ENCODE measurements around the gene ACAP3.

ACAP3 gene

DNA sequence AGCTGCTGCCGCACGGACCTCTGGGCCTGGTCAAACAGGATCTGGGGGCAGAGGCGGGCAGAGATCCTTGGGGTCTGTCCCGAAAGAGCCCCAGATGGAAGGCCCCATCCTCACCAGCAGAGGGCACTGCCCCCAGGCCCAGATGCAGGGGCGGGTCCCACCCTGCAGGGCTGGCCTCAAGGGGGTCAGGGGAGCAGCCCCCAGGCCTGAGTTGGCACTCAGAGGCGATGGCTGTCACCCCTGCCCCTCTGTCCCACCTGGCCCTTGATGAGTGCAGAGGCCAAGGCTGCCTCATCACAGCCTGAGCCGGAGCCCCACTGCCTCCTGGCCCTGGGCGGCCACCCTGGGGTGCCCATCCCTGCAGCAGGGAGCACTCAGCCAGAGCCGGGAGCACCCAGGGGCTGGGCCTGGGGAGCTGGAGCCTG is 5.7 kb downstream of the ACAP3 start:
- no peak for DNase-seq (ENCODE audit: low read depth in 2 of 2, low spot score in 1 of 2)

DNA sequence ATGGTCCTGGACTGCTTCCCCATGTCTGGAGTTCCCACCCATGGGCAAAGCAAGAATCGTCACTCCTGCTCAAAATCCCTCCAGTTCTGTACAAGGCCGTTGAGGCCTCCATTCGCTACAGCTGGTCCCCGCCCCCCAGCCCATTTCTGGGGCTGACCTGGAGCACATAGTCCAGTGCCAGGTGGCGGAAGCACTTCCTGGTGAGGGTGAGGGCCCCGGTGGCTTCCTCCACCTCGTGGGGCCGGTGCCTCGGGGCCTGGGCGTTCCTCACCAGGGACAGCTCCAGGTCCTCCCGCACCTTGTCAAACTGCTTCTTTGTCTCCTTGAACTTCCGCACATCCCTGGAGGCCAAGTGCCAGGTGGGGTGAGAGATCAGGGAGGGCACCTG is 7.4 kb downstream of the ACAP3 start:
- no peak for DNase-seq (ENCODE audit: low read depth in 2 of 2, low spot score in 1 of 2)

- DNase-seq (ENCODE audit: low read depth in 2 of 2, low spot score in 1 of 2) = no peak
These were observed 7.9 kb downstream of the ACAP3 start for GRCh38 chr1:1299686-1300351.

DNA sequence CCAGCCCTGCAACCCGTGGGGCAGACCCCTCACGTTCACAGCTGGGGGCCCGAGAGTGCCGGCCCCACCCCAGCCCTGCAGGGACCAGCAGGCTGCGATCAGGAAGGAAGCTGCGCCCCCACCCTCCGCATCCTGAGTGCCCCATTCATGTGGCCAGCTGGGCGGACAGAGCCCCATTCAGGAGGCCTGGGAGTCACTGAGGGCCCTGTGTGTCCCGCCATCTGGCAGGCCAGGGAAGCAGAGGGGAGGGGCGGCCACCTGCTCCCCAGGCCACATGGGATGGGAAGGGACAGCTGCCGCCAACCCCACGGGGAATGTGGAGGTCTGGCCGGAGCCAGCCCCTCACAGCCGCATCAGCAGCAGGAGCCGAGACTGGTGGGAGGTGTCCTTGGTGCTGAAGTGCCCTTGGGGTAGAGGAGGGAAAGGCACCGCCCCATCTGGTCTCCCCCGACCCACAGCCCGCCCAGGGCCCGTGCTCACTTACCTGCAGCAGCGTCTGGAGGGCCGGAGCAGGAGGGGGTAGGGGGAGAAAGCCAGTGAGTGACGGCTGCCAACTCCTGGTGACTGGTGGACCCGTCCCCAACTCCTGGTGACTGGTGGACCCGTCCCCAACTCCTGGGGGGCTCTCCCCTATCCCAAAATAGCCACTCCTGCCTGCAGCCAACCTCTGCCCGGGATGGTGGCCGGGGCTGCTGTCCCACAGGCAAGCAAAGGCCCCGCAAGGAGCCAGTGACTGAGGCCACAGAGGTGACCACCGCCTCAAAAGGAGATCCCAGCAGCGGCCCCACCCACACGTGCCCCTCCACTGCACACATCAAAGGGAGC is 8.7 kb downstream of the ACAP3 start:
- no peak for DNase-seq (ENCODE audit: low read depth in 2 of 2, low spot score in 1 of 2)

- no peak for DNase-seq (ENCODE audit: low read depth in 2 of 2, low spot score in 1 of 2)
These were observed 9.8 kb downstream of the ACAP3 start for GRCh38 chr1:1297802-1298424.

DNA sequence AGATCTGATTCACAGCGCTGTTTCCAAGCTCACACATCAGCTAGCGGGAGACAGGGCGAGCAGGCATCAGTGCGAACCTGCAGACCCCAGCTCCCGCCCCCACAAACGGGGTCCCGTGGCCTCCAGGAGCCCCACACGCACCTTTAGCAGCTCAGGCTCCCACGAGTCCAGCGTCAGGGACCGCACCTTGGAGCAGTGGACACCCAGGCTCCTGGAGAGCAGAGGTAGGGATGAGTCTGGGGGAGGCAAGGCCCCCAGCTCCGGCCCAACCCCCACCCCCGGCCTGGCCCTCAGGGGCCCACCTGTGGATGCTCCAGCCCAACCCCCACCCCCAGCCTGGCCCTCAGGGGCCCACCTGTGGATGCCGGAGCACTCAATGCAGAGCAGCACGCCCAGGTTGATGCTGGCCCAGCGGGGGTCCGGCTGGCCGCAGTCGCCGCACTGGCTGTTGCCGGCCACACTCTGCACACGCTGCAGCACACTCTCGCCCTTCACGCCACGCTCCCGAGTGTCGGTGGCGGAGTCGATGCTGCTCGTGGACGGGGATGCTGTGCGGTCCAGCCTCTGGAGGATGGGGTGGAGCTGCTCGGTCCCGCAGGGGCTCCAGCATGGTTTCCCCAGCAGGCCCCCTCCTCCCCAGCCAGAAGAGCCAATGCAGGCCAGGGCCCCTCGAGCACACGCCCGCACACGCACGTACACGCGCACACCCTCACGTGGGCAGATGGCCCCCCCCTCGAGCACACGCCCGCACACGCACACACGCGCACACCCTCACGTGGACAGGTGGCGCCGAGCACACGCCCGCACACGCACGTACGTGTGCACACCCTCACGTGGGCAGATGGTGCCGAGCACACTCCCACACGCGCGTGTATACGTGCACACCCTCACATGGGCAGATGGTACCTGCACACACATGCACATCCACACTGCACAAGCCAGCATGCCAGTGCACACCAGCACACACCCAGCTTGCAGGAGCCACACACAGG is 11.4 kb downstream of the ACAP3 start:
- no peak for DNase-seq (ENCODE audit: low read depth in 2 of 2, low spot score in 1 of 2)

GRCh38 chr1:1295154-1295923 is 12.4 kb downstream of the ACAP3 start:
- DNase-seq (ENCODE audit: low read depth in 2 of 2, low spot score in 1 of 2) = no peak

- DNase-seq (ENCODE audit: low read depth in 2 of 2, low spot score in 1 of 2) = no peak
These were observed 13.4 kb downstream of the ACAP3 start for GRCh38 chr1:1294250-1294890.

DNA sequence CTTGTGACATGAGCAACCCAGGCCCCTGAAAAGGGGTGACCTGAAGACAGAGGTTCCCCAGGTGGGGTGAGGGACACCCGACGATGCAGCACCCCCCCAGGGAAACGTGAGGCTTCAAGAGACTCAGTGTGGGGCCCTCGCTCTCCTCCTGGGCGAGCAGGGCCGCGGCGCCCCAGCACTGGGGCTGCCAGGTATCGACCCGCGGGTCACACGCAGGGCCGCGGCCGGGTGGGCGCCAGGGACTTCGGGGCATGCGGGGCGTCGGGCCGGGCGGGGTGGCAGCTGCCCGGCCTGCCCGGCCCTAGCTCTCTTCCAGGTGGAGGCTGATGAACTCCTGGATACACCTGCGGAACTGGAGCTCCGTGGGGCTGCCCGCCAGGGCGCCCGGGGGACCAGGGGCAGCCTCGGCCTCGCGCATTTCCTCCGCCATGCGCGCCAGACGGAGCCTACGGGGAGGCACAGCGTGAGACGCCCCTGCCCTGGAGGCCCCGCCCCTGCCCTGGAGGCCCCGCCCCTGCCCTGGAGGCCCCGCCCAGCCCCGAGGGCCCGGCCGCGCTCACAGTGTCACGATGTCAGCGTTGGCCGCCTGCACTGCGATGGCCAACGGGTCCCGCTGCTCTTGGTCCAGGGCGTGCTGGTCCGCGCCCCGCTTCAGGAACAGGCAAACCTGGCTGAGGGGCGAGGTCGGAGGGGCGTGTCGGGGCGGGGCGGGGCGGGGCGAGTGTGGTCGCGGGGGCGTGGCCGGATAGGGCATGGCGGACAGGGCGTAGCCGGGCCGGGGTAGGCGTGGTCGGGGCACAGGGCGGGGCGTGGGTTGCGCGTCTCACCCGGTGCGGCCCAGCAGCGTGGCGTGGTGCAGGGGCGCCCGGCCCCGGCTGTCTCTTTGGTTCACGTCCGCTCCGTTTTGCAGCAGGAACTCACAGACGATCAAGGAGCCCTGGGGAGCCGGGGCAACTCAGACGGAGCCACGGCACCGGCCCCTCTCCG is 14.2 kb downstream of the ACAP3 start:
- no peak for DNase-seq (ENCODE audit: low read depth in 2 of 2, low spot score in 1 of 2)

DNA sequence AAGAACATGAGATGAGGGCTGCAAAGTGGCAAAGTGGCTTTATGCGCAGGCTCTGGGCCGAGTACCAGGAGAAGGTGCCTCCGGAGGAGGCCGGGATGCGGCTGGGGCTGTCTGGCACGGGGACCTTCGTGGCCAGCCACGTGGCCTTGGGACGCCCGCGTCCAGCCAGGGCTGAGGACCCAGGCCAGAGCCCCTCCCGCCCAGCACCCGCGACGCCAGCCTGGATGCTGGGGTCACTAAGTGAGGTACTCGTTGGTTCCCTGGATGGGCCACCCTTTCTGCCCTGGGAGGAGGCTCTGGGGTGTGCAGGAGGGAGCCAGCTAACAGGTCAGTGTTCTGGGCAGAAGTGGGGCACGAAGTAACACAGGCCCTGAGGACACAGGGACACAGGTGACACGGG is 14.9 kb downstream of the ACAP3 start:
- DNase-seq (ENCODE audit: low read depth in 2 of 2, low spot score in 1 of 2) = no peak

DNA sequence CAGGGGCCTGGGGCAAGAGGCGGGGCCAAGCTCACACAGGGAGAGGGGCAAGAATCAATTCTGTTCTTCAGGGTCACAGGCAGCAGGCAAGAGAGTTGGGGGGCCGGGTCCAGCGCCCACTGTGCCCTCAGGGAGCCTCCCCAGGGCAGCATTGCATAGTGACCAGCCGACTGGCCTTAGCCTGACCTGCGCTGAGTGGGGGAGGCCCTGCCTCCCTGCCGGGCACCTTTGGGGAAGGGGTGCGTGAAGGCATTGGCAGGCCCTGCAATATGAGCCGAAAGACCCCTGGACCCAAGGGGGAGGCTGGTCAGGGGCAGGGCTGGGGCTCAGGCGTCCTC is 15.3 kb downstream of the ACAP3 start:
- DNase-seq (ENCODE audit: low read depth in 2 of 2, low spot score in 1 of 2) = no peak

DNA sequence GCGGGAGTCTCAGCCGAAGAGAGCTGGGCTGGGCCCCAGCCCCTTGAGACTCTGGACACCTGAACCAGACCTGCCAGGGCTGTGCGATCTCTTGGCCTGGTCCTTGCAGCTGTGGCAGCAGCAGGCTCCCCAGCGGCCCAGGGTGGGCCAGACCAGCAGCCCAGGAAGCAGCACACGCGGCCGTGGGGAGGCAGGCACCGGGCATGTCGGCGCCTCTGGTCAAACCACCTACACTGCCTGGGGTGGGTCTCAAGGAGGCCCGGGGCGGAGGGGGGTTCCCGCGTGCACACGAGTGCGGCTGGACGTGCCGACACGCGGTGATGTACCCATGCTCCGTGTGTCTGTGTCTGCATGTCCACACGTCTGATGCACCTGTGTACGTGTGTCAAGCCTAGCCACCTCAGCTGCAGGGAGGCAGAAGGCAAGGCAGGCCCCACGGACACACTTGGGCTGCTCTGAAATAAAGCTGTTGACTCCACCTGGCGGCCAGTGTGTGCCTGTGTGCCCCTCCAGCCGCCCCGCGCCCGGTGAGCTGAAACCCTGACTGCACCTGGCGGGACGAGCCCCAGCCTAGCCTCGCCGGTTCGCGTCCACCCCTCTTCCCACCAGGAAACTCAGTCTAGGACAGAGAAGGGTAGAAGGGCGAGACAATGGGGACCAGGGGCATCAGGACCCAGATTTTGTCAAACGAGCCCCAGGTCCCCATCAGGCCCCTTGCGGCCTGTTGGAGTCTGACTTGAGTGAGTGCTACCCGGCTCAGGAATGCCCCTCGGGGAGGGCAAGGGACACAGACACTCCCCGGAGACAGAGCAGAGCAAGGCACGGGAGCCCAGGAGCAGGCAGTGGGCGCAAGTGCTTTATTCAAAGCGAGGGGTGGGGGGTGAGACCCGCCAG is 15.9 kb downstream of the ACAP3 start:
- DNase-seq (ENCODE audit: low read depth in 2 of 2, low spot score in 1 of 2) = peak in 1 of 2 donors; percentile 37

DNA sequence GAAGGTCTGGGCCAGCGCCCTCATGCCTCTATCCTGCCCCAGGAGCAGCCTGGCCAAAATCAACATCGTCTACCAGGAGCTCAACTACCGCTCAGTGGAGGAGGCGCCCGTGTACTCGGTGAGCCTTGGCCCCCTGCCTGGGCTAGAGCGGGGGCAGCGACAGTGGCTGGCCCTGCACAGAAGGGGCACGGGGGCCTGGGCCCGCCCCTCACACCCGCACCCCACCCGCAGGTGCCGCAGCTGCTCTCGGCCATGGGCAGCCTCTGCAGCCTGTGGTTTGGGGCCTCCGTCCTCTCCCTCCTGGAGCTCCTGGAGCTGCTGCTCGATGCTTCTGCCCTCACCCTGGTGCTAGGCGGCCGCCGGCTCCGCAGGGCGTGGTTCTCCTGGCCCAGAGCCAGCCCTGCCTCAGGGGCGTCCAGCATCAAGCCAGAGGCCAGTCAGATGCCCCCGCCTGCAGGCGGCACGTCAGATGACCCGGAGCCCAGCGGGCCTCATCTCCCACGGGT is 16.7 kb downstream of the ACAP3 start:
- no peak for DNase-seq (ENCODE audit: low read depth in 2 of 2, low spot score in 1 of 2)

DNA sequence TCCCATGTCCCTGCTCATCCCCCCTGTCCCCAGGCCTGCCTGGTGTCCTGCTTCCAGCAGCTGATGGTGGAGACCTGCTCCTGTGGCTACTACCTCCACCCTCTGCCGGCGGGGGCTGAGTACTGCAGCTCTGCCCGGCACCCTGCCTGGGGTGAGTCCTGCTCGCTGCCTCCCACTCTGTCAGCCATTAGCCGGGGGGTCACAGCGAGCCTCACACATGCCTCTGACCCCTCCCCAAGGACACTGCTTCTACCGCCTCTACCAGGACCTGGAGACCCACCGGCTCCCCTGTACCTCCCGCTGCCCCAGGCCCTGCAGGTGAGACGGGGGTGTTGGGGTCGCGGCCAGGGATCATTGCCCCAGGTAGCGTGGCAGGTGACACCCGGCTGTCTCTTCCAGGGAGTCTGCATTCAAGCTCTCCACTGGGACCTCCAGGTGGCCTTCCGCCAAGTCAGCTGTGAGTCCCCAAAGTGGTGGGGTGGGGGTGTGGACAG is 17.4 kb downstream of the ACAP3 start:
- no peak for DNase-seq (ENCODE audit: low read depth in 2 of 2, low spot score in 1 of 2)

- no peak for DNase-seq (ENCODE audit: low read depth in 2 of 2, low spot score in 1 of 2)
These were observed 20.2 kb downstream of the ACAP3 start for GRCh38 chr1:1287288-1288110.

Measured in stimulated activated CD8-positive, alpha-beta memory T cell treated with anti-CD3 and anti-CD28 coated beads, Interleukin-4, amount 100 ng/mL, for 1 hour (primary cell).